Hematopoietic multipotent progenitor cell (in vitro differentiated cells): ENCODE results near the gene CTXND1. TPM values are rescaled to one million over a fixed set of nuclear protein-coding genes. Genes with fewer than 3 reads are reported as not detected.

Experiments used
- DNase-seq, 3 donors: peaks; one replicate each; pipeline ENCODE4 v3.0.0-alpha.2; 2011 to 2015; ENCODE audit warnings: low read depth in 2 of 3, low spot score in 2 of 3
- total RNA-seq: library from RNA; depleted of rRNA; stranded (reverse); fragments of >200 nt; gene quantifications from one replicate; pipeline ENCODE4 v1.2.3, GENCODE V29; 2012

CTXND1 gene
- total RNA-seq, 1 donor = not detected

DNA sequence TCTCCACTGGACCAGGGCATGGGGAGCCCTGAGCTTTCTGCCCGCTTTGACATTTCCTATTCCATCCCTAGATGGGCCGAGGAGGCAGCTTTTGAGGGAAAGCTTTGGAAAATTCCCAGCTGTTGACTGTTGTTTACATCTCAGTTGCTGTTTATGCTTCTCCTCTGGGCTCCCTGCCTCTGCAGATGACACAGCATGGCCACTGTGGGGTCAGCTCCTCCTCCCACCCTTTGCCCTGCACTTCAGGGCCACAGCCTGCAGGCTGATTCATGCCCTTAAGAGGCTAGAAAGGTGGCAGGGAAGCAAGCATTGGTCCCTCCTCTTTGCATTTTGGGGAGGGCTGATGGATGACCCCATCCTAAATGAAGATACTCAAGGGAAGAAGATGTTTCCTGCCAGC lies 8.5 kb upstream of the CTXND1 start:
- DNase-seq = no peak

DNA sequence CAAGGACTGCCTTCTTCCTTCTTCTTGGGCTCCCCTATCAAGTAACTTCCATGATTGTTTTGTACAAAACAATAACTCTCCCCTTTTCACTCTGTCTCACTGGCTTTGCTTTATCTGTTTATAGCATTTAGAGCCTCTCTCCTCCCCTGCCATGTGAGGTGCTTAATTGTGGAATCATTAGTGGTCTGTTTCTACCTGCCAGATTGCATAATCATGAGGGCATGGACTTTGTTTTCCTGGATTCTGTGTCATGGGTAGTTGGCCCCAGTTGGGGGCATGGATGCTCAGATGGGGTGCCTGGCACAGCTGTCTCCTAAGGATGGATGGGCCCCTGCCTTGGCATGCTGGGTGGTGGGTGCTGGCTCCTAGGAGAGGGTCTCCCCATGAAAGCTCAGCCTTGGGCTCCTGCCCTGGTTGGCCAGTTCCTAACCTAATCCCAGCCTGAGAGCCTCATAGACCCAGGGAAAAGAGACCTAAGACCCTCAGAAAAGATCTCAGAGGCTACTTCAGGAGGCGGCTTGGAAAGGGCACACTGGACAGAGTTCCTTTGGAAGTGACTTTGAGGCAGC lies 8.0 kb upstream of the CTXND1 start:
- DNase-seq = no peak

DNA sequence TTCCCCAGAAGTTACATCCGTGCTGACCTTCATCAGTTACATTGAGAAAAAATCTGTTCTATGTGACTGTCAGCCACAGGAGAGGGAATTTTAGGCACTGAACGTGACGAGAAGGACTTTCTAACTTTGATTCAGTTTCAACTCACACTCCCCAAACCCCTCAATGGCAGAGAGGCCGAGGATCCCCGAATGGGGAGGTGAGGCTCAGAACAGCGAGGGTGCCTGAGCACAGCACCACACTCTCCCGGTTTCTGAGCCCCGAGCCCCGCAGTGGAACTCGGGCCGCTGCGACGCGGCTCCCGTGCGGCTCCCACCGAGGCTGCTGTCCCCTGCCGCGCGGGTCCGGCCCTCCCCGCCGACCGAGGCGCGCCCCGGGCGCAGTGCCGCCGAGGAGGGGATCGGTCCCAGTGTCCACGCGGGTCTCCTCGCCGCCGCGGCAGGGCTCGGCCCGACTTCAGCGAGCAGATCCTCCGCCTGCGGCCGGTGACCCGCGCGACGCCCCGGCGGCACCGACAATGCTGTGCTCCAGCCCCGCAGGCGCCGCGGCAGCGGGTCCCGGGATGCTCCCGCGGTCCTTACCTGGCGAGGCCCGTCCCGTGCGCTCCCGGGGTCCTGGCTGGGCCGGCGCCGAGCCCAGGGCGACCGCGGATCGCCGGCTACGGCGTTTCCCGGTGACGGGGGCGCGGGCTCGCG lies 439 bp downstream of the CTXND1 start:
- DNase-seq = no peak

DNA sequence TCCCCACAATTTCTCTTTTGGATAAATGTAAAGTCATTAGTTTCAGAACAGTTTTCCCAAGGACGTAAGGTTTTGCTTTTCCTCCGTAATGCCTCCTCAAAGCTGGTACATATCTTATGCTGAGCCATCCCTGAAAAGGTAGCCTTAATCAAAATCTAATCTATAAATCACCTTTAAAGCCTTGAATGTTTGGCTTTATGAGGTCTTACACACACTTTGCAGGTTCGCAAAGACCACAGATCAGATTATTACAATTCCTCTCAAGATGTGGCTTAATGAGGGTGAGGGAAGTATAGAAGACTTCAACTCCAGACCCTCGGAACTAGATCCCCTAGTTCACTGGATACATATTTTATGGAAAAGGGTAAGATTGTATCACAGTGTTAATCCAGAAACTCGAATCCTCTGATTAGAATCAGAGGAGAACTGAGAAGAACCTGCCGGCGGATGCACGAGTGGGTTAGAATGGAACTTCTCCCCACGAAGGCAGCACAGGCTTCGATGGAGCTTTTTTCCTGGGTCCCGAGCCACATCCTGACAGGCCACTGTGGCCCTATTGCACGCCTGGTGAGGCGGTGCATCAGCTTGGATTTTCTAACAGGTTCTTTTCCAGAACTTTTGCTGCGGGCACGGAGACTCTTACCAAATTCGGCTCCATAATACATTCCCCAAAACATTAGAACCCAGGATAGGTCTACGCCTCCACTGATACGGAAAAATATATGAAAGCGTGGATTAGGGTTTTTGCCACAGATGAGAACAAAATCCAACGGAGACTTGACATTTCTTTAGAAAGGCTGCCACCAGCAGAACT lies 1.2 kb downstream of the CTXND1 start:
- DNase-seq = no peak

DNA sequence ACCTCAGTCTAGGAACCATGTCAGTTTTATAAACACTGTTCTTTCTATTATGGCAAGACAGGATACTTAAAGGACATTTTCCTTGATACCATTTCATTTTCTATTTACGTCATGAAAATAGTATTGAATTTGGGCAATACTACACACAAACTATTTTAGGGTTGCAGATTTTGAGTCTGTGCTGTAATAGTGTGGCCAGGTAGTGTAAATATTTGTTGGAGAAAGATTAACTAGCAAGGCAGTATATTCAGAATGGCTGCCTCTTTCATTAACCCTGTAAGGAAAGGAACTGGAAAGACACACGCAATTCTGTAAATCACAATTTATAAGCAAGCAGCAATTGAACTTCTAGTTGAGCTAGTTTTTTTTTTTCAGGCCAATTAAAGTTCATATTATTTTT lies 2.0 kb downstream of the CTXND1 start:
- DNase-seq = no peak

DNA sequence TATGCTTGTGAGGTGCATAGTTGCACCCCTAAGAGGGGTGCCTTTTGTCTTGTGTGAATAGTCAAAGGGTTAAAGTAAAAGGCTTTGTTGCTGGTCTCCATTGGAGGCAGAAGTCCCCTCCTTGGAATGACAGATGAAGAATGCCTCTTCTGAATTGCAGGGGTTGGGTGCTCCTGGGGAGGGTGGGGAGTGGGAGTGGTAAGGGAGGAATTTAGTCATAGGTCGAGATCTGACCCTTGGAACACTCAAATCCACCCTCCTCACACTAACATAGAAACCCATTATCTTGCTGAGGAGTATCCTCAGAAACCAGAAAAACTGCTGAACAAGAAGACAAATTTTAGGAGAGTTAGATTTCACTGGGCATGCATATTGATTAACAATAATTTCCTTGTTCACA lies 4.7 kb downstream of the CTXND1 start:
- no peak for DNase-seq

DNA sequence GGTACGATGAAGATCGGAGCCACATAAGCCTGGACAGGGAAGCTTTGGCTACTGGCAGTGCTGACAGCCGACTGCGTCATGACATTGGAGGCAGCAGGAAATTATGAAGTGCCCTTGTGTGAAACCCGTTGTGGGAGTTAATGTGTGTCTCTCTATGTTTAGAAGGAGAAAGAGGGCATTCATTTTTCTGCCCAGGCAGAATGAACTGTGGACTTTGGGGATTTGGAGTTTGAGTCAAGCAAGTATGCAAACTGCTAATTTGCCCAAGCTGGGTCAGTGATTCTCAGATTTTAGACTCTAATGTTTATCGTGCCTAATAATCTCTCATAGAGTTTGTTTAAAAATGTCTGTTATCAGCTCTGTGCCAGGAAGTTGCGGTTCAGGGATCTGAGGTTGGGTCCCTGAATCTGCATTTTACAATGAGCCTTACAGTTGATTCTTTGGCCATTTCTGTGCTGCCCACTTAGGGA lies 5.6 kb downstream of the CTXND1 start:
- no peak for DNase-seq

DNA sequence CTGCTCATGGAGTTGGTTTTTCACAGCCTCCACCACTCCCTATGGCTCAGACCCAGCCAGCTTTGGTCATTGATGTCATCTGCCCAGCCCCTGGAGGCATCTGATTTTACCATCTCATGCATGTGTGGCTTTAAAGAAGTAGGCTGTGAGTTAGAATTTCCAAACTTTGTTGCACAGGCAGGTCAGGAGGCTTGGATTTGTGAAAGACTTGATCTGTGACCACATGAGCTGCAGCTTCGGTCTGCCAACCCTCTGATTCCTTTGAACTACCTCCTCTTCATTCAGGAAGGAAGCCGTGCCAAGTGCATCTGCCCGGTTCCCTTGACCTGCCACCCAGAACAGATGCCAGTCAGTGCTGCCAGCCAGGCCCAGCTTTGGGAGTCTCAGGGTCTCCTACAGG lies 9.2 kb downstream of the CTXND1 start:
- DNase-seq = no peak

DNA sequence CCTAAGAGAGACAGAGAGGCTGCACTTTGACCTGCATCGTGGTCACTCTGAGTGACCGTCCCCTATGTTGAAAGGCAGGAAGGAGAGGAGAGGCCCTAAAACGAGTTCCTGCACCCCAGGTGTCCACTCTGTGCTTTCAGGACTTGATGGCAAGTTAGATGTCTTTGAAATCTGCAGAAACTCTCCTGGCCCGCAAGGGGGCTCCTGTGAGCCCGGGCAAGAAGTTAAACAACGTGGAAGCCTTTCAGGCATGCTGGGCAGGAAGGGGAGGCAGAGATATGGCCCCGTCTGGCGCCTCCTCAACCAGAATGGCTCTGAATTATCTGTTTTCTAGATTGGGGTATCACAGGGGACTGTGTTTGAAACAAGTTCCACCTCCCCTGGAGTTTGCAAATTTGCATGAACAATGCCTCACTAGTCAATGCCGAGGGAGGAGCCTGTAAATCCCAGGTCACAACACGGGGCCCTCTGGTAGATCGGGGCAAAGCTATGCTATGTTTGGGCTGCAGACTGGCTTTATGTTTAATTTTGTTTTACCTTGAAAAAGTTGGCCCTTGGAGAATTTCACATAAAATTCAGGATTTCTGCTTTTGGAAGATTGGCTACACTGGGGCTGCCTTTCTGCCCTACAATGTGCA lies 9.8 kb downstream of the CTXND1 start:
- DNase-seq = peak in 2 of 3 donors; percentile 24 to 59

DNA sequence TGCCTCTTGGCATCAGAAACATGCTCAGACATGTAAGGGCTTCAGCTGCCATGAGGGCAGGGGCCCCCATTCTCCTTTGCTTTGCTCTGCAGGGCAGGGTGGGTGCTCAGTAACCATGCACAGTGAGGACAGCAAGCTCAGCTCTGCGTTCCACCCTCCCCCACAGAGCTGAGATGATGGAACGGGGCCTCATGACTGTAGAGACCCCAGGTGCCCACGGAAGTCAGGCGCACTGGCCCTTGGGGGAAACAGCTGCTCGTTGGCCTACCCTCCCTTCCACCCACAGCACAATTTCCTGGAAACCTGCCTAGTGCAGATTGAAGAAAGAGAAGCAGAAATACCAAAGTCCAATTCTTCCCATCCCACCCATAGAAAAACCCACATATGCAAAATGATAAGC lies 10.5 kb downstream of the CTXND1 start:
- peak in 2 of 3 donors; percentile 36 to 79 for DNase-seq

DNA sequence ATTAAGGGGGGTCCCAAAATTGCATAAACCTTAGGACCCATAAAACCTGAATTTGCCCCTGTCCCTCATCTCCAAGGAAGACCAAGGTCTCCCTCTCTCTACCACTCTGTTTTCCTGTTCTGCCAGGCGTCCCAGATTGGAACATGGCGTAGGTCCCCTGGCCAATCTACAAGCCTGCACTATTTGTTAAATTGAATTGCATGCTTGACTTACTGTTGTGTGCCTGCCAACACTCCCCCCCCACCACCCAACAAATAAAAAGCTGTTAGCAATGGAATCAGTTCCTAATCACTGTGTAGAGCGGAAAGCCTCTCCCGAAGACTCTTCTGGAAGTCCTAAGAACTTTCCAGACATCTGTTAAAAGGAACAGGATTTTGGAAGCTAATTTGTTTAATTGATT lies 11.7 kb downstream of the CTXND1 start:
- DNase-seq = no peak

DNA sequence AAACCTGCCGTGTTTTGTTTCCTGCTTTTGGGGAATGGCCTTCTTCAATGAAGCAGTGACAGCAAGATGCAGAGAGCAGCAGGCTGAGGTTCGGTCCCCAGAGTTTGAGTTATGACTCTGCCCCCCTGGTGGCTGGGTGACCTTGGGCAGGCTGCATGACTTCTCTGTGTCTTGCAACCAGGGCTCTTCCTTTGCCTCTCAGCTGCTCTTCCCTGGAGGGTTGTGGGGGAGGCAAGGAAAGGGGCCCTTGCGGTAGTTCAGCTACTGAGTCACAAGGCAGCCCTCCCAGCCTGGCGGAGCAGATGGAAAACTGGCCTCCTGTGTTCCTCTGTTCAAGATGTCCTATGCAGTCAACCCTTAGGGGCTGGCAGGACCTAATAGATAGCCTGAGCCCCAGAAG lies 17.1 kb downstream of the CTXND1 start:
- DNase-seq = no peak

DNA sequence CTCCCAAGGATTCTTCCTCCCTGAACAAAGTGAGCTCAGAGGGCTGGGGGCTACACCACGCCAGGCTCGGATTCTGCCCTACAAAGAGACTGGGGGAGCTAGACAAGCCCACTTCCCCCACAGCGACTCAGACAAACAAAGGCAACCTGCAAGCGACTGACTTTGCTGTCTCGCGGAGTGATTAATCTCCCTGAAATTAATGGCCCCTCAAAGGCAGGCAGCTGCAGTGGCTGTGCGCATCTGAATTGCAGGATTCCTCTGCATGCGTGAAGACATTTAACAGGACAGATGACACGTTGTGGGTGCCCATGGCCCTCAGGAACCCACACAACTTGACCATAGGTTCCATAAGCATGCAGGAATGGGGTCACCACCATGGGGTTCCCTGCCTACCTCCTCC lies 18.4 kb downstream of the CTXND1 start:
- no peak for DNase-seq

DNA sequence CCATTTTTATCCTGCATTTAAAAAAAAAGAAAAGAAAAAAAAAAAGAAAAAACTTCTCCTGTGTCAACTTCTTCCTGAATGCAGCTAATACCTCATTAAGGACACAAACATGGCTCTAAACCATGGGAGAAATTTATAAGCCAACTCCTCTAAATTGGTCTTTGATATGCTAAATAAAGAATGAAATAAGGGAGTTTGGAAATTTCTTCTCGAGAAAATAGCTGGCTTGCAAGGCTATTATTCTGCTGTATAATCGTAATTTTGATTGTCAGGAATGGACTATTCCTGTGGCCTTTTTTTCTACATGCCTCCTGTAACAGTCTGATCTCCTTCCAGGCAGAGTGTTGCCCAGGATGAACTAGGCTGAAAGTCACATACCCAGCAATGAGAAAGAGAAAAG lies 20.6 kb downstream of the CTXND1 start:
- no peak for DNase-seq

DNA sequence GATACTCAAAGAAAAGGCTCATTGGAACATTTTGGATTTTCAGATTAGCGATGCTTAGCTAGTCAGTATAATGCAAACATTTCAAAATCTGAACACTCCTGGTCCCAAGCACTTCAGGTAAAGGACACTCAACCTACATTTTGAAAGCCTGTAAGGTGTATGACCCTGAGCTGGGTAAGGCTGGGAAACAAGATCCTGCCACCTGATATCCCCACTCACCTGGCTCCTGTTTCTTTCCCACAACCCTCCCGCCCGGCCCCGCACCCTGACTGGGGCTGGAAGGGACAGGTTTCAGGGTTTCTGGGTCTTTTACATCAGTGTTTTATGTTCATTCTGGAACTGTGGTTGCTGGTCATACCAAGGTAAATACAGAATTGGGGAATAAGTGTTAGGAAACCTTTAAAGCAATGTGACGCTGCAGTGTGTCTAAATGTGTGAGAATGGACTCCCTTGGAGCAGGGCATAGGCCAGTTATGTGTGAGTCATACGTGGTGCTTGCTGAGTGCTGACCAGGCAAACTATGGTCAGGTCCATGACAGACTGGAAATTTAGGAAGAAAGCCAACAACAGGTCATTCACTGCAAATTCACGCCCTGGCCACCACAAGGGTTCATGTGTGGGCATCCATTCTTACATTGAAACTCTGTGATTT lies 22.9 kb downstream of the CTXND1 start:
- no peak for DNase-seq

DNA sequence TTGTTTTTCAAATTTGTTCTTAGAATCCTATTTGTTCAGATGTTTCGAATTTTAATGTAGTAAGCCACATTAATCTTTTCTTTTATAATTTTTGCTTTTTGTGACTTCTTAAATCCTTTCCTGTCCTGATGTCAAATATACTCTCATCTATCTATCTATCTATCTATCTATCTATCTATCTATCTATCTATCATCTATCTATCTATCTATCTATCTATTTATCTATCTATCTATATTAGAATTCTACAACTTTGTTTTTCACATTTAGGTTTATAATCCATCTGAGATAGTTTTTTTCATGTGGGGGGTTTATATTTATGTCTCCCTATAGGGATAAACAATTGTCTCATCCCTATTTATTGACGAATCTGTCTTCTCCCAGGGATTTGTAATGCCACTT lies 32.1 kb downstream of the CTXND1 start:
- DNase-seq = no peak

DNA sequence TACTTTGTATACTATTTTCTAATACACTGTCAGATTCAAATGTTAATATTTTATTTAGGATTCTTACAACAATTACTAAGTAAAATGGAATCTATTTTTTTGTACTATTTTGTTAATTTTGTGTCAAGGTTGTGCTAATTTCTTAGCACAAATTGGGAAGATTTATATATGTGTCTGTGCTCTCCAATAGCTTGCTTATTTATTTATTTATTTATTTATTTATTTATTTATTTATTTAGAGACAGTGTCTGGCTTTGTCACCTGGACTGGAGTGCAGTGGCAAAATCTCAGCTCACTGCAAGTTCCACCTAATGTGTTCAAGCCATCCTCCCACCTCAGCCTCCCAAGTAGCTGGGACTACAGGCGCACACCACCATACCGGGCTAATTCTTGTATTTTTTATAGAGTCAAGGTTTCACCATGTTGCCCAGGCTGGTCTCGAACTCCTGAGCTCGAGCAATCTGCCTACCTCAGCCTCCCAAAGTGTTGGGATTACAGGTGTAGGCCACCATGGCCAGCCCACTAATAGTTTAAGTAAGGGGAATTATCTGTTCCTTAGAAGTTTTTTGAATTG lies 34.6 kb downstream of the CTXND1 start:
- DNase-seq = no peak

DNA sequence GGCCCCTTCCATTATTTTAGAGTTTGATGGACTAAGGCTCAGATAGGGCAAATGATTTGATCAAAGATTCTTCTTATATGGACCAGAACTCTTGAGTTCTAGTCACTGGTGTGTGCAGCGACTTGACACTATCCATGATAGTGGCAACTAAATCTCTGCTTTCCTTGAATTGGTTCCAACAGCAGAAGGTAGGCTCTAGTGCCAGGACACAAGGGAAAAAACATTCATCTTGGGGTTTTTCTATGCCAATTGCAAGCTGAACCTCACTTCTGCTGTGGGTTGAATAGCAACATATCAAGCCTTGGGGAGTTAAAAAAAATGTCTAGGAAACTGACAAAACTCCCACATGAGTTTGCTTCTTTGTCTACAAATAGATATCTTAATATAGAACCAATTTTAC lies 35.1 kb downstream of the CTXND1 start:
- DNase-seq = no peak

DNA sequence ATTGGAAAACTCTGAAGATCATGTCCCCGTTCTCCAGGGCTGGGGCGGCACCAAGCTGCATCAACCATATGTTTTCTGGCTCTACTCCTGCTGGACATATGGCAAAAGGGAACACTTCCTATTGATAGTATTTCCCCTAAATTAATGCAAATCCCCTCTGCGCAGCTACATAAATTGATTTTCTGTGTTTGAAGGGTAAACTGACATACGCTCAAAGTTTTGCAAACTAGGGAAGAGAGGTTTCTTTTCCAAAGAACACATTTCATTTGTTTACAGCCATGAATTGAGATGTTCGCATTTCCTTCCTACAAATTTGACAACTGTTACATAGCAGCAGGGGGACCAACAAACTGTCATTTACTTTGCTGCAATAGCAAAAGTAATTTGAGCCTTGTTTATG lies 35.9 kb downstream of the CTXND1 start:
- no peak for DNase-seq

DNA sequence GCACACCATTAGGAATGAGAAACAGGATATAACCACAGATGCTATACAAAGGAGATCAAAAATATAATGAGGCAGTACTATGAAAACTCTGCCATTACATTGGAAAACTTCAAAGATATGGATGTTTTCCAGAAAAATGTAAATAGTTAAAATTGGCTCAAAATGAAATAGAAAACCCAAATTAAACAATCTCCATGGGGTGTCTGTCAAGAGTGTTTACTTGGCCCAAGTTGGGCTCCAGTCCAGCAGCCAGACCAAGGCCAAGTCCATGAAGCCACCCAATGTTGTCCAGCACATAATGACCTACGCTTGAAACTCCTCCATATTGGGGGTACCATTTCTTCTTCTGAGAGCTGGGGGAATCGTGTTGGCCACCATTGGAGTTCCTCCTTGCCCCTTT lies 37.1 kb downstream of the CTXND1 start:
- DNase-seq = no peak

DNA sequence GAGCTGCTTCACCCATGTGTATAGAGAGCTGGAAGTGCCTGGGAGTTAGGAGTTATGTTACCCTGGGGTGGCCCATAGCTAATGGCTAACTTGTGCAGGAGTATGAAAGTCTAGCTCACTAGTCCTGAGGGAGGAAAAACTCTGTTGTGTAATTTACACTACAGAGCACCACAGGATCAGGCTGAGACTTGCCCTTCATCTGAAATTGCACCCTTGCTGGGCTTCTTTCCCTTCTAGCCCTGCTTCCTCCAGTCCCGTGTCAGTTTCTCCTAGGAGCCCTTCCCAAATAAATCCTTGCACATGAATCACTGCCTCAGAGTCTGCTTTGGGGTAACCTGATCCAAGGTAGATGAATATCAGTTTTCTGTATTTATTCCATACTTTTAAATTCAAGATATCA lies 40.0 kb downstream of the CTXND1 start:
- no peak for DNase-seq
